TTC549 (cell line): ENCODE results near the gene POLR1A.

Experiments used
- FAIRE-seq: peaks from 2 replicates; lab custom pipeline; 2012; peaks lifted over from hg19 to GRCh38; lab: Jason Lieb, UNC

The POLR1A gene

GRCh38 chr2:86097114-86097896 is 8.4 kb downstream of the POLR1A start:
- no peak for FAIRE-seq

DNA sequence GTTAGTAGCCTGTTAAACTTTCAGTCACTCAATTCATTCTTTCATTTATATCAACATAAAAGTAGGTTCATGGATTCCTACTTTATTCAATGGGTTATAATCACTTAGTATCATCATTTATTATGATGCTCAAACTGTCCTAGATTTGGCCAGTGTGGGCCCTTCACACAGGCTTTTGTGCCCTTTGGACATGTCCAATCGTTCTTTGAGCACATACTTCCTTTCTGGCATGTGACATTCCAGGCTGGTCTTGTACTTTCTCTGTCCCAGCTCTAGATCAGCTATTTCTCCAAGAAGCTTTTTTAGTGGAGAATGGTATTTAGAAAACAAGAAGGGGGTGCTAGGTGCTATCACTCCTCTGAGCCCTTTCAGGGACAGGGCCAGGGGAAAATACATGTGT is 11.5 kb downstream of the POLR1A start:
- FAIRE-seq, result no peak

DNA sequence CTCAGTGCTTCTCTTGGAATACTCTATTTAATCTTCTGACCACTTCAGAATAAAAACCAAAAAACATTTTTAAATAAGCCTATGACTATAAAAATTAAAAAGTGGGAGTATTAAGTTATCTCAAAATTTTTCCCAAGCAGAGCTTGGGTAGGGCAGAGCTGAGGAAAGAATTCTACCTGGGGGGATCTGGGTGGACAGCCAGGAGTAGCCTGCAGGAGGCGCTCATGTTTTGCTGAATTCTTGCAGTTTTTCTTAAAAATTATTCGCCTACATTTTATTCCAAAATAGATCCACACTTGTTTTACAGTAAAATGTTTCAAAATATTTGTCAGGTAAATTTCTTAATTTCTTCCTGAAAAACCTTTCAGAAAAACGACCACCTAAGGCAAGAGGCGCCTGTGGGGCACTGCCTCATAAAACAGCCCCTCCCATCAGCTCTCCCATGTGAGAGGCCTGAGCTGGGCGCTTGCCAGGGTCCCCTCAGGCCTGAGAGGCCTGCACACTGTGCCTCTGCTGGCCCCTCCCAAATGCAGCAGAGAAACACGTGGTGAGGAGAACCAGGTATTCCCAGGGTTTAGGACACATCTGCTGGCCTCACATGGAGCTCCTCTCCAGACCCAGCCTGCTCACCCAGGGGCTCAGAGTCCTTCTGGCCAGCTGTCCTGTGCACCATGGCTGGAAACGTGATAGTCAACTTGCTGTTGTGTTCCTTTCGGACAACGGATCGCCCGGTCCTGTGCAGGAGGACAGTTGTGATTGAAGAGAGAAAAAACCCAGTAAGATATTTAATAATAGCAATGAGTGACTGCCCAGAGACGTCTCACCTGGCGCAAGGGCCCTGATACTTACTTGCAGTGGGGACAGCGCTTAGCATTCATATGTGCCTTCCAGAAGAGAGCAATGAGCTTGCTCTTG is 17.5 kb downstream of the POLR1A start:
- no peak for FAIRE-seq

GRCh38 chr2:86082756-86083155 is 22.9 kb downstream of the POLR1A start:
- FAIRE-seq, result no peak

- FAIRE-seq, result no peak
These were observed 24.0 kb downstream of the POLR1A start for GRCh38 chr2:86081724-86082123.

DNA sequence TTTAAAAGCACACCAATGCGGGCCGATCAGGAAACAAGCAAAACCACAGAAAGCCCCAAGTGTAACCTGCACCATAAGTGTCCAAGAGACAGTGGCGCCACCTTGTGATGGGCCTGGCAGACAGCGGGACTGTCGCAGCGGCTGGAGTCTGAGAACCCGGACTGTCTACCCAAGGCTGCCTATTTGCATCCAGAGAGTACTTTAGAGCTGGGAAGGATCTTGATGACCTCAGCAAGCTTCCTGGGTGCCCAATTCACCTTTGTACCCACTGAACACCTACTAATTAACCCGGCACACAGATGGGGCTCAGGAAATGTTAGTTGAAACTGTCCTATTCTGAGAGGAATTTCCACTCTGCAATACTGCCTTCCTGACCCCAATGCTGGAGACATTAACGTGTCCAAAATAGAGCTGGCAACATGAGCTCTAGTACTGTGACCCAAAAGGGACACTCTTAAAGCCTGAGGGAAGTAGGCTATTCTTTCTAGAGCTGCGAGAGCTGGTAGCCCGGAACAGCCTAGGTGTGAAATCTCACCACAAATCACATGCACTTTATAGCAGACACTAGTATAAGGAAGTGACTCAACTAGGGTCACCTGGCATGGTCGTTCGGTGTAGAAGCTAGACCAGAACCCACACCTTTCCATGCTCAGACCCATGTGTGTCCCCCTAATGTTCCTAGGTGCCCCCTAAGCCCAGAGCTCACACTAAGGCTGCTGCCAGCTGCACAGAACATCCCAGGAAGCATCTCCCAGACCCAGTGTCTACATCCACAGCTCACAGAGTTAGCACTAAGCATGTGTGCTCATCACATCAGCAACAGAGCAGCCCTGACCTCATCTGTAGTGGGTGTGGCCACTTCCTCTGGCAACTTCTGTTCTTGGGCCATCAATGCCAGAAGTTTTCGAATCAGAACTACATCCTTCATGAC is 25.4 kb downstream of the POLR1A start:
- FAIRE-seq, result no peak

DNA sequence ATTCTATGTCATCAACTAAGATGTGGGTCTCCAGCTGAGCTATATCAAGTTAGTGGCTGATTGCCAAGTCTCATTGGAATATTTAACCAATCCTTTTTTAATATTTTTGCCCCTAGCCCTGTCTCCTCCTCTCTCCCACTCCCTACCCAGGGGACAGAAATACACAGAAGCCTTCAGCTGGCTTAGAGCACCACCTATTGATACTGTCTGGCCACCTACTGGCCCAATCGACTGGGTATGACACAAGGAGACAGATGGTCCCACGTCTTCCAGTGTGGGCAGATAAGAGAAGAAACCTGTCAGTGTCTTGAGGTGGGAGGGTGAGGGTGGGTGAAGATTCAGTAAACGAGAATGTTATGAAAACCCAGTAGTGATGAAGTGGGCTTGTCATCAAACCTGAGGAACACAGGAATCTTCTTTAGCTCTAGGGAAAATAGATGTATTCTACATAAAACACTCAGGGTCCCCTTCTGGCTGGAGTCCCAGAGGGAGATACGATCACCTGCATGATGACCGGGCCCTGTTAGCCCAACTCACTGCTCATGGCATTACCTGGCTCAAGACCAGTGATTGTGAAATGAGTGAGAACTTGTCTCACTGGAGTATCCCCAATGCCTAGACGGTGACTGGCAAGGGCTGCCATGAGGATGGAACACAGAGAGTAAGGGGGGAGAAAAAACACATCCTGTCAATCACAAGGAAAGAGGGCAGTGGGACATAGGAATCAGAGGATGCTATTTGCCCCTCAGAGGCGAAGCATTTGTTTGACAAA is 26.7 kb downstream of the POLR1A start:
- no peak for FAIRE-seq

DNA sequence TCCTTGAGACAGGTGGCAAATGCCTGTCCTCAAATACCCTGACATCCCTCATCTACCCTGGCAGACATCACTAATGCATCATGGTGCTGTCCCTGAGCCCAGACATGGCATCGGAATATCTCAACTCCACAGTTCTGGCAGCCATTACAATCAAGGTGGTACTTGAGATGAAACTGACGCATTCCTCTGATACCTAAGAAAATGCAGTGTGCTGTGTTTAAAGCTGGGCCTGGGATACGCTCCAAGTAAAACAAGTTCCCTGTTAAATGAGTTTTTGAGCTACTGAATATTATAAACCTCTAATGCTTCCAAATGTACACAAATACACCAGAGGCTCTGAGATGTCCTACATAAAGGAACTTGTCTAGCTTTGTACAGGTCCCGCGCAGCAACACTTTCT is 29.8 kb downstream of the POLR1A start:
- FAIRE-seq, result no peak

DNA sequence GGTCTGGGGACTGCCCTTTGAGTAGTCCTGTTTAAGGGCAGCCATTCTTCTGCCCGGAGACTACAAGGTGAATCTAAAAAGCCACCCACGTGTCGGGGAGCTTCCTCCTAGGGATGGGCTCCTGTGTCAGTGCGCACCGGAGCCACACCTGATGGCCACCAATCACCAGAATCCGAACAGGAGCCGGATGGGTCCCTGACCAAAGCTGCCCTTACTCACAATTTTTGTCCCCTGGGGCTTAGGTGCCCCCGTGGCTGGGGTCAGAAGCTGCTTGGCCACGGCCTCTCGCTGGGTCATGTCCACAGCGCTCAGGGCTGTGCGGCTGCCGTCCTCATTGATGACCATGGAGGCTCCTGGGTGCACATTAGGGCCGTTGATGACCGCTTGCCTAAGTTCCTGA is 30.9 kb downstream of the POLR1A start:
- no peak for FAIRE-seq

- FAIRE-seq, result no peak
These were observed 31.4 kb downstream of the POLR1A start for GRCh38 chr2:86074256-86074655.

GRCh38 chr2:86073225-86073624 is 32.5 kb downstream of the POLR1A start:
- no peak for FAIRE-seq

- FAIRE-seq, result no peak
These were observed 33.3 kb downstream of the POLR1A start for GRCh38 chr2:86072271-86072858.

GRCh38 chr2:86070868-86071267 is 34.8 kb downstream of the POLR1A start:
- FAIRE-seq, result no peak

- FAIRE-seq, result no peak
These were observed 35.8 kb downstream of the POLR1A start for GRCh38 chr2:86069783-86070339.

DNA sequence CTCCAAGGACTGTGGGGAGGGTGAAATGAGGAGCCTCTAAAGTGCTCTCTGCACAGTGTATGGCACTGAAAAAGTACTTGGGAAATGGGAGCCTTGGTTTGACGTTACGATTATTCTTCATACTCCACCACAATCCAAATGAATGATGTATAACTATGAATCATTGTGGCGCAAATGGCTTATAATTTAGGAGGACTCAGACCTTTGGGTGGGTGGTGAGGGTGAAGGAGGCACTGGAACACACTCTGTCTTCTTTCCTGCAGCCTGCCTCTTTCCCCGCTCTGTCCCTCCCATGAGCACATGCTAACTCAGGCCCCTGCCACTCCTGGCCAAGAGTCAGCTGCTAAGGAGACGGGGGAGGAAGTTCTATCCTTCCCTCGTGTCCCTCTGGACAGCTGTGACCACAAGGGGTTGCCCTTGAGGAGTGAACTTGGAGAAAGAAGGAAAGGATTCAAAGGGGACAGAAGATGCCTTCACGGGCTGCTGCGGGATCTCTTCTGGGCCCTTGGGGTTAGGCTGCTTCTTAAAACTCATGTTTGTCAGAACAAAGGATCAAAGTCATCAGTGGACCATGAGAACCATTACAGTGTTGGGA is 36.5 kb downstream of the POLR1A start:
- FAIRE-seq, result no peak

DNA sequence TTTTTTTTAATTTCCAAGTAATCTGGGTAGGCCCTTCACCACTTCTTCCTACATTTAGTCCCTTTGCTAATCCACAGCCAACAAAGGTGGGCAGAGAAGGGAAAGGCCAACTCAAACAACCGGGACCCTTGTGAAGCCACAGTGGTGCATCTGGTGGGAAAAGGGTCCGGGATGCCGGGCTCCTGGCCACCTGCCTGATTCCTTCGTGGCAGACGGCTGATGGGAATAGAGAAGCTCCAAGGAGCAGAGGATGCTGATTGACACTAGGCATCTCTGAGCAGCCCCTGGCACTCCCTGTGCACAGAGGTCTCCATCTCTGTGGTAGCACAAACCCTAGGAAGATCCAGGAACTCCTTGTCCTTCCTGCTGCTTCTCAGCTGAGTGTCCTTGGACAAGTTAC is 37.0 kb downstream of the POLR1A start:
- no peak for FAIRE-seq

DNA sequence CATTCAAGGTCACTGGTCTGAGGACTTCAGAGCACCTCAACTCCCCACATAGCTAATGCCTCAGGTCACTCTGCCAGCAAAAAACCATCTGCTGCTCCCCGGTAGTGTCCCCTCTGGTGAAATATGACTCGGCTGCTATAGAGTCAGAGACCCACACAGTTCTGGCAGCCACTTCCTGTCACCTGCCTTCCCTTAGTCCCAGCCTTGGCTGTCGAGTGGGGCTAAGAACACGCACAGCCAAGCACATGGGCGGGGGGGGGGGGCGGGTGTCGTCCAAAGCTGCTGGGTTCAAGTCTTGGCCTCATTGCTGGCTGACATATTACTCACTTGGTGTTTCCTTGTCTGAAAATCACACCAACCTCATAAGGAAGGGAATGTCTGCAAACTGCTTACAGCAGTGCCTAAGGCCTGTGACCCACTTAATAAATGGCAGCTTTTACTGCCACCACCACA is 37.5 kb downstream of the POLR1A start:
- no peak for FAIRE-seq

- FAIRE-seq, result no peak
These were observed 38.8 kb downstream of the POLR1A start for GRCh38 chr2:86066915-86067314.

DNA sequence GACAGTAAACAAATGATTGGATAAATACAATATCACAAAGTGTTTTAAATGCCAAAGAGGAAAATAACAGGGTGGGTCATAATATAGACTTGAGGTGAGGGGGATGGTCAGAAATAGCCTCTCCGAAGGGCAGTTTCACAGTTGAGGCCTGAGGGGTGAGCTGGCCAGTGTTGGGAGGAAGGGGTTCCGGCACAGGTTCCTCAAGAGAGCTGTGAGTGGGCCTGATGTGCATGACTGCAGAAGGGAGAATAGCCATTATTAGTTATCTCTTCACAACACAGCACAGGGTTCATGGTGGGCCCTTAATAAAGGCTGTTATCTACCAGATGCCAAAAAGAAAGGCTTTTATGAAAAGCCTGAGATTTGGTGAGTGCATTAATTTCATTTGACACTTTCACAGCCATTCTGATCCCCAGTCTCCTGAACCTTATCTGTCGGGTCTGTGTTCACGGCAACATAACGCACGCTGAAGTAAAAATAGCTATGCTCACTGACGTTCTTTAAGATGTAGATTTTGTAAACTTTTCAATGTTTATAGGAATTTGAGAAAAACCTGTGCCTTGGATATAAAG is 39.6 kb downstream of the POLR1A start:
- no peak for FAIRE-seq

GRCh38 chr2:86065512-86065911 is 40.2 kb downstream of the POLR1A start:
- FAIRE-seq, result no peak
